Measurements from ENCODE around the gene ANKS3. TPM values are rescaled to one million over a fixed set of nuclear protein-coding genes. Genes with fewer than 3 reads are reported as not detected.

ANKS3 gene
- total RNA-seq, 2 donors from 2014 or later = 19.0 to 39.1 TPM

DNA sequence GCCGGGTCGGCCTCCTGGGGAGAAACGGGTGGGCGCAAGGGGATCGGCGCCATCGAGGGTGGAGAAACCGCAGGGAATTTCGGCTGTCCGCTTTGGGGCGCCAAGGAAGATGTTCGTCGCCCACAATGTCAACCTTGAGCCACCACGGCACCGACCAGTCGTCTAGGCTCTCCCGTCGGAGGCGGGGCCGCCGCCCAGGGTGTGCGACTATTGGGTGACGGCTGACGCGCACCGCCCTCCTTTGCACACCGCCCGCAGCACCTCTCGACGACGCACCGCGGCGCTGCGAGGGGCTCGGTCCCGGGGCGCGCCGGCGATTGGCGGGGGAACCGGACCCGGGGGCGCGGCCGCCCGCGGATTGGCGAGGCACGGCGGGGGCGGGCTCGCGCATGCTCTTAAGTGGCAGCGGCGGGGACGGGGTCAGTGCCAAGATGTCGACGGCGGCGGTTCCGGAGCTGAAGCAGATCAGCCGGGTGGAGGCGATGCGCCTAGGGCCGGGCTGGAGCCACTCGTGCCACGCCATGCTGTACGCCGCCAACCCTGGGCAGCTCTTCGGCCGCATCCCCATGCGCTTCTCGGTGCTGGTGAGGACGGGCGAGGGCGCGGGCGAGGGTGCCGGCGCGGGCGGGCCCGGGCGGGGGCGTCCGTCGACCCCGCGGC, 40.6 kb downstream of the ANKS3 start, which contains the start of gene NUDT16L1:
TSS of gene NUDT16L1 (plus strand) at position 267 of the 660 bp plus-strand sequence. CDS start at position 432, 165 bp downstream.
- ATAC-seq (peak; percentile 97 to 98), DNase-seq (ENCODE audit: low spot score) (peak; percentile 99)
- Mint-ChIP-seq H3K4me3 (peak within 1 kb of the TSS; percentile 75), H3K36me3 (no peaks in the 10 kb centered on the region), H3K4me1 (ENCODE audit: low read depth in 2 of 2) (peaks cover 5 to 12% of the 10 kb centered on the region in 2 donors), H3K27me3 (no peaks in the 10 kb centered on the region), H3K9me3 (no peaks in the 10 kb centered on the region), H3K27ac (peak within 1 kb of the TSS; percentile 39 to 41)

DNA sequence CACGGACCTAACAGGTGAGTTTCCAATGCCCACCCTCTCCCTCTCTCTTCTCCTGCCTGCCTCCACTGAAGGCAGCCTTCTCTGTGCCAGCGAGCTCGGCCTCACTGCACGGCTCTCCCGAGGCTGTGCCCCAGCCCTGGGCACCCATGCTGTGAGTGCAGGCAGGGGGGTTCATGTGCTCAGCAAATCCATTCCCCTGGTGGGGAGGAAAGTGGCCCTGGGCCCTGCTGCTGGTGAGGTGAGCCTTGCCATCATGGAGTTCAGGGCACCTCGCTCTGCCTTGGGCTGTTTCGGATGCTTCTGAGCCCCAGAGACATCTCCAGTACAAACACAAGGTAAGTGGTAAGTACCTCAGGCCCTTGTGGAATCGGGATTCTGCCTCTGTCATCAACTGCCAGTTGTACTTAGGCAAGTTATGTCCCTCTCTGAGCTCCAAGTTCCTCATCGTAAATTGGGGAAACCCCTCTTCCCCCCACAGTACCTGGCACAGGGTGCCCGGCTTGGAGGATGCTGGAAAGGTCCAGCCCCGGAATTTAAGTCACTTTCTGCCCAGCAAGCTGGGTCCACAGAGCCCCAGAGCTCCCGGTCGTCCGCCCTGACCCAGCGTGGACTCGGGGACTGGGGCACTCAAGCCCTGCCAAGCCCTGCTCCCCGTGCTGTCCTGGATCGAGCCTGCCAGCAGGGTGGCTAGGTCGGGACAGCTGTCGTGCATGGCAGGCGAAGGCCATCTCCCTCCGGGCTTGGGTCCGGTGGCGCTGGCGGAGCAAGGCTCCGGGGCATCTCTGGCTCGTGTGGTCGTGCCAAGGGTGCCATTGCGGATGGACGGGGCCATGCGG, 41.4 kb downstream of the ANKS3 start:
- Mint-ChIP-seq H3K27me3 (no peaks in the 10 kb centered on the region), H3K4me3 (peak overlapping the region; percentile 75), H3K4me1 (ENCODE audit: low read depth in 2 of 2) (peaks cover 5 to 12% of the 10 kb centered on the region in 2 donors), H3K27ac (peak overlapping the region; percentile 39 to 41), H3K9me3 (no peaks in the 10 kb centered on the region), H3K36me3 (no peaks in the 10 kb centered on the region)
- peak; percentile 55 for DNase-seq (ENCODE audit: low spot score)
- ATAC-seq = peak; percentile 7 to 15

DNA sequence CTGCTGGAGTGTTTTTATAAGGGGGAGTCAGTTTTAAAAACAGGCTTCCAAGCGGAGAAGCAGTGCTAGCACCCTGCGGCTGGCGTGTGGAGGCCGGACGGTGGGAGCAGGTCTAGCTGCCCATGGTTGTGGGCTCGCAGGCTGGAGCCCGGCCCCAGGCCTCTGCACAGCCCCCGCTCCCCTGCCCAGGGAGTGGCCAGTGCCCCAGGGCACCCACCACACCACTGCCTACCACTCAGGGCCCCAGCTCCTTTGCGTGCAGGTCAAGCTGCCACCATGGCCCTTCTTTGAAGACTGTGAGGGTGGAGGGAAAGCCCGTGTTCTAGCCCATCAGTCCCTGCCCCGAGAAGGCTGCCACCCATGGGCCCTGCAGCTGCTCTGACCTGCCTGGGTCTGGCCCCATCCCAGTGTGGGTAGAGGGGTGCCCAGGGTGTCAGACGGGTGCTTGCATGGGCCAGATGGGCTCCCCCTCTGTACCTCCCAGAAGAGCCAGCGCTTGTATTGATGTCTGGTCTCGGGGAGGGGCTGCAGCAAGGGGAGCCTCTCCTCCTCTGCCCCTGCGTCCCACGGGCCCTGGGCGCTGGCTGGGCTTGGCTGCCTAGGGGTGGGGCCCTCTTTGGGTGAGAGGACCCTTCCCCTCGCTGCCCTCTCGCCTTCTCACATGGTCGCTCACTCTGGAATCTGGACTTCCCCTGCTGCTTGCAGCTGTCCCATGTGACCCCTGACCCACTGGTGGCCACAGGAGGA, 42.2 kb downstream of the ANKS3 start:
- H3K27ac Mint-ChIP-seq = peak overlapping the region in 1 of 2 donors; percentile 39
- no peak for ATAC-seq

DNA sequence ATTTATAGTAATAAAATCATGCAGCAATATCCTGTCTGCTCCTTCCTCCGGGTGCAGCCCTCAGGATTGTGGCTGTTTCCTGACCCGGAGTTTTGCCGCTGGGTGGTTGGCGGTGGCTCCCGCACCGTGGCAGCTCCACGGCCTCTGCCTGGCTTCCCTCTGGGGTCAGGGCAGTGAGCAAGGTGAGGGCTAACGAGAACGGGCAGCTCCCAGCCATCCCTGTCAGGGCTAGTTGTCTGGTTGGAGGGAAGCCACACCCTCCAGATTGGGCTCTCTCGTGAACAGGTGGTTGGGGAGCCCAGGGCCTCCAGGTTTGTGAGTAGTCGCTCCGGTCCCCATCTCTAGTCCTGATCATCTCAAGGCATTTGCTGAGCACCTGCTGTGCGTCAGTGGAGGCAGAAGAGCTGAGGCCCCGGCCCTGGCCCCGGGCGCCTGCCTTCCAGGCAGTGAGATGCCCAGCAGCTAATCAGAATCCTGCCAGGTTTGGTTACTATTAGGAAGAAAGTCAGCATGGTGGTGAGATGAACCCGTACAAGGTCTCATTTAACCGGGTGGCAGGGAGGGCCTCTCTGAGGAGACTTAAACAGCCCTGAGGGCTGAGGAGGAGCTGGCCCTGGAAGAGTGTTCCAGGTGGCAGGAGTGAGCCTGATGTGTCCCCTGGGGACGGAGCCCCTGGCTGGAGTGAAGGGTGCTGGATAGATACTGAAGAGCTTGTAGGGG, 43.0 kb downstream of the ANKS3 start:
- H3K27me3 Mint-ChIP-seq = no peaks in the 10 kb centered on the region
- no peak for ATAC-seq
- H3K36me3 Mint-ChIP-seq = no peaks in the 10 kb centered on the region
- peak; percentile 51 for DNase-seq (ENCODE audit: low spot score)
- peak overlapping the region; percentile 56 for H3K4me3 Mint-ChIP-seq
- H3K9me3 Mint-ChIP-seq = no peaks in the 10 kb centered on the region
- no peak overlapping the region for H3K27ac Mint-ChIP-seq
- peaks cover 5 to 12% of the 10 kb centered on the region in 2 donors for H3K4me1 Mint-ChIP-seq (ENCODE audit: low read depth in 2 of 2)

More for the DNA sequence above, 42.2 kb downstream of the ANKS3 start:
- H3K9me3 Mint-ChIP-seq = no peaks in the 10 kb centered on the region
- H3K4me1 Mint-ChIP-seq (ENCODE audit: low read depth in 2 of 2) = peaks cover 5 to 12% of the 10 kb centered on the region in 2 donors
- H3K36me3 Mint-ChIP-seq = no peaks in the 10 kb centered on the region
- peak; percentile 45 for DNase-seq (ENCODE audit: low spot score)
- no peaks in the 10 kb centered on the region for H3K27me3 Mint-ChIP-seq
- H3K4me3 Mint-ChIP-seq = peak overlapping the region; percentile 56

DNA sequence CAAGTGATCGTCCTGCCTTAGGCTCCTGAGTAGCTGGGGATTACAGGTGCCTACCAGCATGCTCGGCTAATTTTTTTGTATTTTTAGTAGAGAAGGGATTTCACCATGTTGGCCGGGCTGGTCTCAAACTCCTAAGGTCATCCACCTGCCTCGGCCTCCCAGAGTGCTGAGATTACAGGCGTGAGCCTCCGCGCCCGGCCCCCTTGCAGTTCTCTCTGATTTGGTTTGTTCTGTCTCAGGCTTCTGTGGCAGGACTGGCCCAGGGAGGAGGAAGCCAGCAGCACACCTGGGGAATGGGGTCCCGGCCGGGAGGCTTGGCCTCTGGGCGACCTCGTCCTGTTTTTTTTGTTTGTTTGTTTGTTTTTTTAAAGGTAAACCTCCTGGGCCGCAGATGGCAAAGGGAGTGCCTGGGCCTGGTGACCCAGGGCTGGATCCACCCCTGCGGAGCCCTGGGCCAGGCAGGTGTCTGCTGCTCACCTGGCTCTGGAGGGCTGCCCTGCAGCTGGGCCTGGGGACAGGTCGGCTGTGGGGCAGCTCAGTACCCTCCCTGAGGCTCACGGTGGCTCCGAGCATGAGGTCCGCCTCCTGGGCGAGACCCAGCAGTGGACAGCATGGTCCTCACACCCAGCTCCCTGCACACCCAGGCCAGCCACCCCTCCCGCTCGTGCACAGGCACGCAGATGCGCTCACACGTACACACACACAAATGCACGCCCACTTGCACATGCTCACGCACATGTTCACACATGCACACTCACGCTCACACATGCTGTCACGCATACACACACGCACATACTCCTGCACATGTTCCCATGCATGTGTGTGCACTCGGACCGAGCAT, 44.0 kb downstream of the ANKS3 start:
- Mint-ChIP-seq H3K27ac (no peak overlapping the region), H3K9me3 (no peaks in the 10 kb centered on the region), H3K27me3 (no peaks in the 10 kb centered on the region), H3K36me3 (no peaks in the 10 kb centered on the region), H3K4me3 (no peak overlapping the region), H3K4me1 (ENCODE audit: low read depth in 2 of 2) (peaks cover 0 to 6% of the 10 kb centered on the region in 2 donors)
- ATAC-seq = no peak
- peak; percentile 58 for DNase-seq (ENCODE audit: low spot score)

DNA sequence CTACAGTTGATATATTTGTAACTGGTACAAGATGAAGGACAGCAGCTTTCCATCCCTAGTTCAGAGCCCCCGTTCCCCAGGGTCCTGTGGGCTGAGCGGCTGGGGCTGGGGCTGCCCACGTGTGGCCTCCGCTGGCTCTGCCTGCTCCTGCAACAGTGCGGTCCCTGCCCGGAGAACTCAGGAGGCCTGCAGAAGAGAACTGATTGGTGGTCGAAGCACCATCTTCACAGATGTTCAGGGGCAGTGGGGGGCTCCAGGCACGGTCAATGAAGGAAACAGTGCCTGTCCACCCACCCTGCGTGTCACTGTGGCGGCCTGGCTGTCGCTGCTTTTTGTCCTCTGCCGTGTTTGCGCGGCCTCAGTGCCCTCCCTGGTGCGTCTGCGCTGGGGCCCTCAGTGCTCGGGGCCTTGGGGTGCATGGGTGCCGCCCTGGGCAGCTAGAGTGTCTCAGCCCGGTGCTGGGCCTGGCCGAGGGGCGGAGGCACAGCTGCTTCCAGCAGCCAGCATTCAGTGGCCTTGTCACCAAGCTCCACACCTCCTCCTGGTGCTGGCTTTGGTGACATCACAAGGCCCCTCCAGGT, 44.9 kb downstream of the ANKS3 start:
- no peaks in the 10 kb centered on the region for H3K9me3 Mint-ChIP-seq
- ATAC-seq = no peak
- no peaks in the 10 kb centered on the region for H3K36me3 Mint-ChIP-seq
- DNase-seq (ENCODE audit: low spot score) = peak; percentile 51
- H3K27me3 Mint-ChIP-seq = no peaks in the 10 kb centered on the region
- peaks cover 0 to 6% of the 10 kb centered on the region in 2 donors for H3K4me1 Mint-ChIP-seq (ENCODE audit: low read depth in 2 of 2)
- H3K4me3 Mint-ChIP-seq = no peak overlapping the region
- no peak overlapping the region for H3K27ac Mint-ChIP-seq

DNA sequence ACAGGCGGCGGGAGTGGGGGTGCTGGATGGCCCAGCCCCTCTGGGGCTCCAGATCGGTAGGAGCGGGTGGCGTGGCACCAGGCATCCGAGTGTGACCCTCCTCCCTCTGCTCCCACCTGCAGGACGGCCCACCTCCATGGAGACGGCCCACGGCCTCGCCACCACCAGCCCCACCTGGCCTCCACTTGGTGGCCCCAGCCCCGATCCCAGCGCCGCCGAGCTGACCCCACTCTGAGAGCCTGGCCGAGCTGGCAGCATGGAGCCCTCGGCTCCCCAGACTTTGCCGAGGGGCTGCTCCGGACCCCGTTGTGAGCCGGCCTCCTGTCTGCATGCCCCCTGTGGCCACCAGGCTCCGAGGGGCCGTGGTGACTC, 45.4 kb downstream of the ANKS3 start:
- no peaks in the 10 kb centered on the region for H3K27me3 Mint-ChIP-seq
- no peak overlapping the region for H3K4me3 Mint-ChIP-seq
- peaks cover 0 to 6% of the 10 kb centered on the region in 2 donors for H3K4me1 Mint-ChIP-seq (ENCODE audit: low read depth in 2 of 2)
- DNase-seq (ENCODE audit: low spot score) (peak; percentile 51), ATAC-seq (no peak)
- H3K9me3 Mint-ChIP-seq = no peaks in the 10 kb centered on the region
- no peaks in the 10 kb centered on the region for H3K36me3 Mint-ChIP-seq
- no peak overlapping the region for H3K27ac Mint-ChIP-seq

DNA sequence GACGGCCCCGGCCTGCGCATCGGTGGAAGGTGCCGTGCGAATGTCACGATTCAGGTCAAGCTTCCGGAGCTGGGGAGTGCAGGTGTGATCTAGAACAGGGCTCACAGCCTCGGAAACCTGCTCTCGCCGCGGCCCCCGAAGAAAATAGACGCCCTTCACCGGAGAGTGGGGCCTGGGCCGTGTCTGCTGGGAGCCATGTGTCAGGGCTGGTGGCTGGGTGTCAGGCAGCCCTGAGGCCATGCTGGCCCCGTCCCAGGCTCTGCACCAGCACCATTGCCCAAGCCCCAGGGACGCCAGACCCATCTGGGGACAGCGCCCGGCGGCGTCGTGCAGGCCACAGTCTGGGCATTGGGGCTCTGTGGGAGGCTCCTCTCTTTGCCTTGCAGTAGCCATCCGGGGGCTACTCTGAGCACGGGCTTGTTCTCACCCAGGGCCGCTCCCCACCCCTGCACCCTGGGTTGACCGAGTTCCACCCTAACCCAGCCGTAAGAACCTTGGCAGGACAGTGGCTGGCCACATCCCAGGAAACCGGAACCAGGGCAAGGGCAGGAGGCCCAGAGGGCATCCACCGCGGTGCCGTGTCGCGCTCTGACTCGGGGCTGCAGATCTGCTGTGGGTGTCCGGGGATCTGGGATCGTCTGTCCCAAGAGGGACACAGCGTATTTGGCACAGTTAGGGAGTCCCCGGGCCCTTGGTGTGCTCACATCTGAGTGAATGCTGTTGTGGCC, 46.0 kb downstream of the ANKS3 start:
- ATAC-seq (no peak), DNase-seq (ENCODE audit: low spot score) (peak; percentile 47)
- Mint-ChIP-seq H3K4me1 (ENCODE audit: low read depth in 2 of 2) (peaks cover 0 to 6% of the 10 kb centered on the region in 2 donors), H3K4me3 (no peak overlapping the region), H3K9me3 (no peaks in the 10 kb centered on the region), H3K36me3 (no peaks in the 10 kb centered on the region), H3K27ac (no peak overlapping the region), H3K27me3 (no peaks in the 10 kb centered on the region)

DNA sequence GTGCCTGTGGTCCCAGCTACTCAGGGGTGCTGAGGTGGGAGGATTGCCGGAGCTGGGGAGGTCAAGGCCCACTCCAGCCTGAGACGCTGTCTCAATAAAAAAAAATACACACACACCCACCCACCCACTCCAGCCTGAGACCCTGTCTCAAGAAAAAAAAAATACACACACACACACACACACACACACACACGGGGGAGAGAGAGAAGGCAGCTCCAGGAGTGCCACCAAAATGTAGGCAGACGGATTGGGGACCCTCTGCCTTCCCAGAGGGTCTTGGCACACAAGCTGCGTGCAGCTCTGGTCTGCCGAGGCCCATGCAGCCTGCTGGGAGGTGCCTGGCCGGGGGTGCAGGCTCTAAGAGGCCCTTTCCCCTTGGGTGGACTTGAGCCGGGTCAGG, 46.7 kb downstream of the ANKS3 start:
- no peaks in the 10 kb centered on the region for H3K9me3 Mint-ChIP-seq
- H3K27ac Mint-ChIP-seq = no peak overlapping the region
- H3K27me3 Mint-ChIP-seq = no peaks in the 10 kb centered on the region
- DNase-seq (ENCODE audit: low spot score) = peak; percentile 48
- no peak for ATAC-seq
- H3K36me3 Mint-ChIP-seq = no peaks in the 10 kb centered on the region
- no peak overlapping the region for H3K4me3 Mint-ChIP-seq
- H3K4me1 Mint-ChIP-seq (ENCODE audit: low read depth in 2 of 2) = peaks cover 0 to 5% of the 10 kb centered on the region in 2 donors

DNA sequence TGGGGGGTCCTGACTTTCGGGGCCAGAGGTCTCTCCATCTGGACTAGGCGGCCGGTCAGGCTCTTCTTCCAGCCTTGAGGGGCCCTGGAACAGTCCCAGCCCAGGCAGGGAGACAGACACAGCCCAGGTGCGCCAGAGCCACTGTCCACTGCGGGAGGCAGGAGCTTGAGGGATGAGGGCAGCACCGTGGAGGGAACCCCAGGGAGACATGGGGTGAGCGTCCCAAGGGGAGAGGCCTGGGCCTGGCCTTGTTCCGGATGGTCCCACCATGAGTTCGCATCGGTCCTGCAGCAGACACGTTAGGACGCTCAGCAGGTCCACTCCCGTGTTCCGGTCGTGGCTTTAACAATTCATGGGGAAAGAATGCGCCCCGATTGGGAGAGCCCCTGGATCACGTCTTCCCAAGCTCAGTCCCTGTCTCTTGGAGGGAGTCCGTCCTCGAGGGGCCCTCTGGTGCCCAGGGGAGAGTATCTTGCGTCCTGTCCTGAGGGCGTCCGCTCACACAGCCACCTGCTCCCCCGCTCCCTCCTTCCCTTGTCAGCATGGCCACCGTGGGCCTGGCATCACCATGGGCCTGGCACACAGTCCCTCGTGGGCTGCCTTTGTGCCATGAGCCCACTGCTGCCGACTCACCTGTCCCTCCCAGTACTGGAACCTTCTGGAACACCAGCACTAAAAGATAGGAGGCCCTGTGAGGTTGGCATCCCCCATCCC, 47.4 kb downstream of the ANKS3 start:
- no peak overlapping the region for H3K4me3 Mint-ChIP-seq
- H3K27me3 Mint-ChIP-seq = no peaks in the 10 kb centered on the region
- H3K27ac Mint-ChIP-seq = no peak overlapping the region
- no peaks in the 10 kb centered on the region for H3K9me3 Mint-ChIP-seq
- H3K4me1 Mint-ChIP-seq (ENCODE audit: low read depth in 2 of 2) = peaks cover 0 to 2% of the 10 kb centered on the region in 2 donors
- no peak for ATAC-seq
- no peaks in the 10 kb centered on the region for H3K36me3 Mint-ChIP-seq
- peak; percentile 54 for DNase-seq (ENCODE audit: low spot score)

DNA sequence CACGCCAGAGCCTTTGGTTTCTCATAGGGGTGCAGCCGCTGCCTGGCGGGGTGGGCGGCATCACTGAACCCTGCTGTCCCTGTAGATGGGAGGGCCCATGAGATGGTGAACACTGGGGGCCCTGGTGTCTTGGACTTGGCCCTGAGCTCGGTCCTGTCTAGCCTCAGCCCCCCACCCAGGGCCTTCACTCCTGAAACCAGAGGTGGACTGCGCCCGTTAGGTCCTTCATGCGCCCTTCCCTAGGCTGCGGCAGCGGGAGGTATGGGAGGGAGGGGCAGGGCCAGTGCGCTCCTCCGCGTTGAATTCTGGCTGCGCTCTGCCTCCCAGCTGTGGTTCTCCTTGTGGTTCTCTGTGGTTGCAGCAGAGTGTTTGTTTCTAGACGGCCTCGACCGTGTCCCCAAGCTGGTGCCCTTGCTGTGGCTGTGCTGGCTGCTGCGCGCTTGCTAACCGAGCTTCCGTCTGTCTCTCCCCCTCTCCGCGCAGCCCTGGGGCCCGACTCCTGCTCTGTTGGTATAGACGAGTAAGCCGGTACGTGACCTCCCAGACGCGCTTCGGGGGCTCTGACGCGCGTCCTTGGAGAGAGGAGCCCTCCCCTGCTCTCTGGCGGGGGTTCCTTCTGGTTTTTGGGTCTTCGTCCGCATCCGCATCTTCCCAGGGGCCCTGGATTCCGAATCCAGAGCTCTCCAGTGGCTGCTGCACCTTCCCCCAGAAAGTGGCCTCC, 48.1 kb downstream of the ANKS3 start:
- no peaks in the 10 kb centered on the region for H3K27me3 Mint-ChIP-seq
- H3K4me1 Mint-ChIP-seq (ENCODE audit: low read depth in 2 of 2) = no peaks in the 10 kb centered on the region
- H3K9me3 Mint-ChIP-seq = no peaks in the 10 kb centered on the region
- DNase-seq (ENCODE audit: low spot score) = peak; percentile 55
- H3K4me3 Mint-ChIP-seq = no peak overlapping the region
- no peaks in the 10 kb centered on the region for H3K36me3 Mint-ChIP-seq
- no peak overlapping the region for H3K27ac Mint-ChIP-seq
- ATAC-seq = no peak
